Stimulated activated effector memory CD8-positive, alpha-beta T cell treated with anti-CD3 and anti-CD28 coated beads, Interleukin-12 subunit alpha, Interleukin-12 subunit beta, amount 100 ng/mL, for 72 hours (primary cell): Measurements from ENCODE around the gene DOCK3.
A peak's percentile ranks its signal among the peaks of the same experiment; 100 is the strongest.
"Not testable (repeated sequence)": the region's sequence is repeated elsewhere in the genome, so short reads cannot be mapped to it uniquely, and the experiment has no call there.

ENCODE experiments used
- ATAC-seq: fragments of 150-1000 bp; cut with Tn5 transposase; 2 replicates; pipeline ENCODE4 v1.10.0; 2021
- DNase-seq, 2 donors: peaks; one replicate each; pipeline ENCODE4 v3.0.0; 2021 to 2022; ENCODE audit warnings: low spot score in 2 of 2
- H3K27ac Mint-ChIP-seq: one replicate; pipeline ENCODE4 v1.8.0; 2022; ENCODE audit warnings: mild to moderate bottlenecking, mixed read lengths
- H3K36me3 Mint-ChIP-seq: one replicate; pipeline ENCODE4 v1.8.0; 2022; ENCODE audit warnings: mild to moderate bottlenecking, mixed read lengths
- H3K4me1 Mint-ChIP-seq: one replicate; pipeline ENCODE4 v1.8.0; 2022; ENCODE audit warnings: mixed read lengths
- H3K4me3 Mint-ChIP-seq: one replicate; pipeline ENCODE4 v1.8.0; 2022; ENCODE audit warnings: mild to moderate bottlenecking, mixed read lengths
- H3K9me3 Mint-ChIP-seq: one replicate; pipeline ENCODE4 v1.8.0; 2022; ENCODE audit warnings: mixed read lengths

Gene DOCK3

GRCh38 chr3:51243924-51244323 is 569.2 kb downstream of the DOCK3 start:
- Mint-ChIP-seq H3K4me1 (no peaks in the 10 kb centered on the region), H3K4me3 (no peak overlapping the region), H3K36me3 (no peaks in the 10 kb centered on the region), H3K27ac (no peak overlapping the region), H3K9me3 (no peaks in the 10 kb centered on the region)
- no peak for DNase-seq
- ATAC-seq = no peak

DNA sequence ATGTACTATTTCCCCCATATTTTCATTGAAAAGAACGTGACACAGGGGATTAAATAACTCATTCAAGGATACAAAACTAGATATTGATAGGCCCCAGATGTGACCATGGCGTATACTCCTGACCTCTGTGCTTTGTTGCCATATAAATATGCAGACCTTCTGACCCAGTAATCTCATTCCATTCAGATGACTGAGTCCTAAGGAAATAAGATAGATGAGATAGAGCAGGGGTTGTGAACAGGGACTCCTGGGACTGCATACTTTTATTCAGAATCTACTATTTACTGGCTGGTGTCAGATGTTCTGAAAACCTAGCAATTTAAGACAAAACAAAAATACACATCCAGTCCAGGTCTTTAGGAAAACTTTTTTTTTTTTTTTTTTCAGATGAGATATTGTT is 571.1 kb downstream of the DOCK3 start:
- ATAC-seq = no peak
- DNase-seq = no peak
- Mint-ChIP-seq H3K9me3 (no peaks in the 10 kb centered on the region), H3K4me1 (no peaks in the 10 kb centered on the region), H3K27ac (no peak overlapping the region), H3K36me3 (no peaks in the 10 kb centered on the region), H3K4me3 (no peak overlapping the region)

GRCh38 chr3:51257870-51258269 is 583.1 kb downstream of the DOCK3 start:
- Mint-ChIP-seq H3K27ac (no peak overlapping the region), H3K4me3 (no peak overlapping the region), H3K4me1 (no peaks in the 10 kb centered on the region), H3K36me3 (no peaks in the 10 kb centered on the region), H3K9me3 (no peaks in the 10 kb centered on the region)
- DNase-seq = no peak
- no peak for ATAC-seq

GRCh38 chr3:51264166-51264565 is 589.4 kb downstream of the DOCK3 start:
- H3K36me3 Mint-ChIP-seq, H3K9me3 Mint-ChIP-seq, ATAC-seq, H3K4me1 Mint-ChIP-seq, DNase-seq, H3K27ac Mint-ChIP-seq, H3K4me3 Mint-ChIP-seq: not testable (repeated sequence)

DNA sequence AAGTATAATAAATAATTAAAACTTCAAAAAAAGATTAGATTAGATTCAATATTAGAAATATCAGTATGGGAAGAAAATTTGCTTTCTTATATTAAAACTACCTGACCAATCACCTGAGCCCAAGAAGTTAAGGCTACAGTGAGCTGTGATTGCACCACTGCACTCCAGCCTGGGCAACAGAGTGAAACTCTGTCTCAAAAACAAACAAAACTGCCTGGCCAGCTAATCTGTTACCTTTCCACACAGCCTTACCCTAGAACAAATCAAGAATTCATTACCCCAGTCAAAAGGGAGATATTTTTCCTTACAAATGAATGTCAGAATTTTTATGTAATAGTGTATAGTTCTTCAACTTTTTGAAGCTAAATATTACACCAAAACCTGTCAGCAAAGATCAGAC is 593.4 kb downstream of the DOCK3 start:
- ATAC-seq (no peak), DNase-seq (no peak)
- Mint-ChIP-seq H3K9me3 (peaks cover 5% of the 10 kb centered on the region), H3K4me3 (no peak overlapping the region), H3K27ac (no peak overlapping the region), H3K4me1 (peaks cover 10% of the 10 kb centered on the region), H3K36me3 (no peaks in the 10 kb centered on the region)

DNA sequence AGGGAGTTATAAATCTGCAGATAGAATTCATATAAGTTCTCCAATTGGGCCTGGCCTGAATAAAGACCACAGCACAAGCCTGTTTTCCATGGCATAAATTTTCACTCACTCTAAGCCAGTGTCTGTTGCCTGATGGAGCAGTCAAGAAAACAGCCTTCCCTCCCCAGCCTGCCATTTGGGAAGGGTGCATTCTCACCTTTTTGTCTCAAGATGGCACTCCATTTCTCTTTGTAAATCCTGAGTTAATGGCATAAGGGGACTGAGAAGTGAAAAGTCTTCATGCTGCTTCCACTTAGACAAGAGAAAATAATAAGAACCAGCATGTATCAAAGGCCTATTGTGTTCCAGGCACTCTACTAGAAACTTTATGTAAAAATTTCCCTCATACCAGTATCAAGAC is 594.7 kb downstream of the DOCK3 start:
- H3K27ac Mint-ChIP-seq = no peak overlapping the region
- H3K36me3 Mint-ChIP-seq = no peaks in the 10 kb centered on the region
- H3K9me3 Mint-ChIP-seq = peaks cover 5% of the 10 kb centered on the region
- H3K4me1 Mint-ChIP-seq = peaks cover 10% of the 10 kb centered on the region
- ATAC-seq (no peak), DNase-seq (no peak)
- H3K4me3 Mint-ChIP-seq = no peak overlapping the region

DNA sequence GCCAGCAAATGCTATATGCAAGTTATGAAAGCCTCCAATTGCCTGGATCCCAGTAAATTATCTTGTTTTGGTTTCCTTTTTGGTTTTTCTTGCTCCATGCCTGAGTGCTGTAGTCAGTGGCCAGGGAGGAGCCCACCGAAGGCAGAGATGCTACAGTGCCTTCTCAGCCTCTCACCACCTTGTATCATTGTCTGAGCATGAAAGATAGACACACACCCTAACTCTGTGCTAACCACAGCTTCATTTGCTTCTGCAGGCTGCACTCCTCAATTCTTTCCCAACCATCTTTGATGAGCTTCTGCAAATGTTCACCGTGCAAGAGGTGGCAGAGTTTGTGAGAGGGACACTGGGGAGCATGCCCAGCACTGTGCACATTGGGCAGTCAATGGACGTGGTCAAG is 595.8 kb downstream of the DOCK3 start:
- peaks cover 10% of the 10 kb centered on the region for H3K4me1 Mint-ChIP-seq
- peaks cover 5% of the 10 kb centered on the region for H3K9me3 Mint-ChIP-seq
- ATAC-seq = no peak
- no peaks in the 10 kb centered on the region for H3K36me3 Mint-ChIP-seq
- H3K4me3 Mint-ChIP-seq = no peak overlapping the region
- H3K27ac Mint-ChIP-seq = no peak overlapping the region
- no peak for DNase-seq

DNA sequence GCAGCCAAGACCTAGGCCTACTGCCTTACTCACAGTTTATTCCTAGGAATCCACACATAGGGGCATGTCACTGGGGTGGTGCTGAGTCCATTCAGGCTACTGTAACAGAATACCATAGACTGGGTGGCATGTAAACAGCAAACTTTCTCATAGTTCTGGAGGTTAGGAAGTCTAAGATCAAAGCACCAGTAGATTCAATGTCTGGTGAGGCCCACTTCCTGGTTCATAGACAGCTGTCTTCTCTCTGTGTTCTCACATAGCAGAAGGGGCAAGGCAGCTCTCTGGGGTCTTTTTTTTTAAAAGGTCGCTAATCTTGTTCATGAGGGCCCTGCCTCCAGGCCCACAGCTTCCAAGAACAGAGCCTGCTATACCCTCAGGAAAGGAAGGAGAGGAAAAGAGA is 596.4 kb downstream of the DOCK3 start:
- DNase-seq (no peak), ATAC-seq (no peak)
- Mint-ChIP-seq H3K27ac (no peak overlapping the region), H3K4me1 (peaks cover 10% of the 10 kb centered on the region), H3K4me3 (no peak overlapping the region), H3K36me3 (no peaks in the 10 kb centered on the region), H3K9me3 (no peaks in the 10 kb centered on the region)

DNA sequence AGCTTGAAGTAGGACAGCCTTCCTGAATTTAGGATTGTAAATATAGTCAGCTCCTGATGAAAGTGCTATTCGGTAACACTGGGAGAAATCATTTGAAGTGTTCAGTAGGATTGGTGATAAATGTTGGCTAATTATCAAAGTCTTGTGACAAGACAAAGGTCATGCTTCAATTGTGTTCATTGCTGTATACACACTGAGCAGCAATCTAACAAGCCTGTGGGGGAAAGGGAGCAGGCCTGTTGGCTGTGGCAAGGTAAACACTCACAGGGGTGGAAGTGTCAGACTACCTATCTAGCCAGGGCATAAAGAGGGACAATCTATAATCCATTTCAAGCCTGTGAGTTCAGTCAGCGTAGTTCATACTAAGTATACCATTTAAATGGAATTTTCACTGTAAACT is 599.3 kb downstream of the DOCK3 start:
- DNase-seq = no peak
- no peaks in the 10 kb centered on the region for H3K9me3 Mint-ChIP-seq
- H3K4me1 Mint-ChIP-seq = peaks cover 10% of the 10 kb centered on the region
- H3K4me3 Mint-ChIP-seq = no peak overlapping the region
- H3K27ac Mint-ChIP-seq = no peak overlapping the region
- no peaks in the 10 kb centered on the region for H3K36me3 Mint-ChIP-seq
- no peak for ATAC-seq

GRCh38 chr3:51275111-51275805 is 600.5 kb downstream of the DOCK3 start:
- H3K9me3 Mint-ChIP-seq = no peaks in the 10 kb centered on the region
- no peaks in the 10 kb centered on the region for H3K36me3 Mint-ChIP-seq
- no peak overlapping the region for H3K27ac Mint-ChIP-seq
- DNase-seq (no peak), ATAC-seq (no peak)
- peaks cover 10% of the 10 kb centered on the region for H3K4me1 Mint-ChIP-seq
- H3K4me3 Mint-ChIP-seq = no peak overlapping the region

- Mint-ChIP-seq H3K4me3 (no peak overlapping the region), H3K9me3 (no peaks in the 10 kb centered on the region), H3K4me1 (peaks cover 3% of the 10 kb centered on the region), H3K36me3 (no peaks in the 10 kb centered on the region), H3K27ac (no peak overlapping the region)
- no peak for DNase-seq
- ATAC-seq = no peak
Measured at GRCh38 chr3:51276046-51276445, 601.3 kb downstream of the DOCK3 start.

- no peaks in the 10 kb centered on the region for H3K4me1 Mint-ChIP-seq
- ATAC-seq (no peak), DNase-seq (no peak)
- H3K4me3 Mint-ChIP-seq = no peak overlapping the region
- no peak overlapping the region for H3K27ac Mint-ChIP-seq
- H3K9me3 Mint-ChIP-seq = no peaks in the 10 kb centered on the region
- H3K36me3 Mint-ChIP-seq = no peaks in the 10 kb centered on the region
Measured at GRCh38 chr3:51279448-51279847, 604.7 kb downstream of the DOCK3 start.

GRCh38 chr3:51280176-51280575 is 605.4 kb downstream of the DOCK3 start:
- no peaks in the 10 kb centered on the region for H3K36me3 Mint-ChIP-seq
- H3K27ac Mint-ChIP-seq = no peak overlapping the region
- H3K9me3 Mint-ChIP-seq = peaks cover 3% of the 10 kb centered on the region

GRCh38 chr3:51282931-51283330 is 608.2 kb downstream of the DOCK3 start:
- H3K27ac Mint-ChIP-seq = no peak overlapping the region
- ATAC-seq (no peak), DNase-seq (no peak)
- H3K4me3 Mint-ChIP-seq = no peak overlapping the region
- no peaks in the 10 kb centered on the region for H3K36me3 Mint-ChIP-seq
- no peaks in the 10 kb centered on the region for H3K4me1 Mint-ChIP-seq
- peaks cover 5% of the 10 kb centered on the region for H3K9me3 Mint-ChIP-seq

More at GRCh38 chr3:51280176-51280575, 605.4 kb downstream of the DOCK3 start:
- ATAC-seq (no peak), DNase-seq (no peak)
- Mint-ChIP-seq H3K4me3 (no peak overlapping the region), H3K4me1 (no peaks in the 10 kb centered on the region)

DNA sequence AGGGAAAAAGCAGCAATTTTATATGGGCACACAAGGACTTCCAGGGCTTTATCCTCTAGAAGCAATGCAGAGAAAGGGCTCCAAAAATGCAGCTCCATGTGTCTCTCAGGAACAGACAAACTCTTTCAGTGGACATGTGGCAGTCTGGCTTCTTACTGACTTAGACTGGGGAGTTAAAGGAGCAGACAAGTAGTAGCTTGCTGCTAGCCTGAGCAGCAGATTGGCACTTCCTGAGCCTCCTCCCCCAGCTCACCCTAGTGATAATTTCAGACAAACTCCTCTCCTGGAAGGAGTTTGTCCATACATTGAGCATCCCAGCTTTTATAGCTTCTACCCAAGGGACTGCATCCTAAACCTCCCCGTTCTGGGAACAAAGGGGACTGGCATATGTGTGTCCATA is 608.7 kb downstream of the DOCK3 start:
- peaks cover 6% of the 10 kb centered on the region for H3K9me3 Mint-ChIP-seq
- H3K27ac Mint-ChIP-seq = no peak overlapping the region
- no peak for ATAC-seq
- H3K4me3 Mint-ChIP-seq = no peak overlapping the region
- no peak for DNase-seq
- H3K4me1 Mint-ChIP-seq = no peaks in the 10 kb centered on the region
- H3K36me3 Mint-ChIP-seq = no peaks in the 10 kb centered on the region

DNA sequence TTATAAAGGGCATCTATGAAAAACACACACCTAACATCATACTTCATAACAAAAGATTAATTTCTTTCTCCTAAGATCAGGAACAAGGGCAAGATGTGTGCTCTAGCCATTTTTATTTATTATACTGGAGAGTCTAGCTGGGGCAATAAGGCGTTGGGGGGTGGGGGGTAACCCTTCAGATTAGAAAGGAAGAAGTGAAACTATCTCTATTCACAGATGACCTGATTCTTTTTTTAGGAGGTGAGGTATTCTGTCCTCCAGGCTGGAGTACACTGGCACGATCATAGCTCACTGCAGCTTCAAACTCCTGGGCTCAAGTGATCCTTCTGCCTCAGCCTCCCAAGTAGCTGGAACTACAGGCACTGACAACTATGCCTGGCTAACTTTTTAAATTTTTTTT is 620.9 kb downstream of the DOCK3 start:
- no peak overlapping the region for H3K4me3 Mint-ChIP-seq
- H3K4me1 Mint-ChIP-seq = no peaks in the 10 kb centered on the region
- ATAC-seq (no peak), DNase-seq (no peak)
- H3K27ac Mint-ChIP-seq = no peak overlapping the region
- peaks cover 4% of the 10 kb centered on the region for H3K9me3 Mint-ChIP-seq
- no peaks in the 10 kb centered on the region for H3K36me3 Mint-ChIP-seq

- H3K27ac Mint-ChIP-seq = no peak overlapping the region
- H3K4me3 Mint-ChIP-seq = no peak overlapping the region
- DNase-seq (no peak), ATAC-seq (peak; percentile 34)
- peaks cover 11% of the 10 kb centered on the region for H3K9me3 Mint-ChIP-seq
- H3K4me1 Mint-ChIP-seq = no peaks in the 10 kb centered on the region
- no peaks in the 10 kb centered on the region for H3K36me3 Mint-ChIP-seq
Measured at GRCh38 chr3:51297333-51297732, 622.6 kb downstream of the DOCK3 start.
